Neural progenitor cell (in vitro differentiated cells): ENCODE results near the gene BEND6. TPM values are rescaled to one million over a fixed set of nuclear protein-coding genes. Genes with fewer than 3 reads are reported as not detected.

ENCODE experiments used
- DNase-seq: peaks from one replicate; pipeline ENCODE4 v3.0.0-alpha.2; 2016; ENCODE audit warnings: low spot score
- H2AFZ ChIP-seq: fragments of 200-600 bp; sonication (generic); replicated peaks from 2 replicates; pipeline ENCODE4 v1.6.1; 2016; ENCODE audit warnings: antibody characterized with exemption
- H3F3A ChIP-seq: fragments of 200-600 bp; sonication (generic); 2 replicates; pipeline ENCODE4 v1.6.1; 2016; ENCODE audit warnings: antibody characterized with exemption, low read depth
- H3K27ac ChIP-seq: fragments of 200-600 bp; sonication (generic); 2 replicates; pipeline ENCODE4 v1.5.1; 2016; ENCODE audit warnings: mild to moderate bottlenecking
- H3K27me3 ChIP-seq: fragments of 200-600 bp; sonication (generic); 2 replicates; pipeline ENCODE4 v1.6.1; 2016; ENCODE audit warnings: mild to moderate bottlenecking, moderate library complexity
- H3K36me3 ChIP-seq: fragments of 200-600 bp; sonication (generic); 2 replicates; pipeline ENCODE4 v1.5.1; 2016
- H3K4me1 ChIP-seq: fragments of 200-600 bp; sonication (generic); 2 replicates; pipeline ENCODE4 v1.6.1; 2016; ENCODE audit warnings: mixed run types
- H3K4me2 ChIP-seq: fragments of 200-600 bp; sonication (generic); 2 replicates; pipeline ENCODE4 v1.6.1; 2016
- H3K4me3 ChIP-seq: fragments of 200-600 bp; sonication (generic); 2 replicates; pipeline ENCODE4 v1.5.1; 2016
- H3K79me2 ChIP-seq: fragments of 200-600 bp; sonication (generic); 2 replicates; pipeline ENCODE4 v1.6.1; 2016; ENCODE audit warnings: low read depth
- H3K9ac ChIP-seq: fragments of 200-600 bp; sonication (generic); 2 replicates; pipeline ENCODE4 v1.6.1; 2016
- H3K9me3 ChIP-seq: fragments of 200-600 bp; sonication (generic); 2 replicates; pipeline ENCODE4 v1.5.1; 2016; ENCODE audit warnings: low read depth
- H4K20me1 ChIP-seq: fragments of 200-600 bp; sonication (generic); 2 replicates; pipeline ENCODE4 v1.6.1; 2016; ENCODE audit warnings: low read depth
- H3K27ac Mint-ChIP-seq: 3 replicates; pipeline ENCODE4 v1.8.0; 2021; ENCODE audit warnings: mixed read lengths
- H3K27me3 Mint-ChIP-seq: 2 replicates; pipeline ENCODE4 v1.8.0; 2022; ENCODE audit warnings: low read depth, mild to moderate bottlenecking, inconsistent platforms, moderate library complexity, mixed read lengths; ENCODE audit not compliant: insufficient read depth
- H3K36me3 Mint-ChIP-seq: 3 replicates; pipeline ENCODE4 v1.8.0; 2021; ENCODE audit warnings: mixed read lengths
- H3K4me1 Mint-ChIP-seq: 3 replicates; pipeline ENCODE4 v1.8.0; 2021; ENCODE audit warnings: mixed read lengths
- H3K4me3 Mint-ChIP-seq: 3 replicates; pipeline ENCODE4 v1.8.0; 2021; ENCODE audit warnings: mild to moderate bottlenecking, moderate library complexity, mixed read lengths
- H3K9me3 Mint-ChIP-seq: 3 replicates; pipeline ENCODE4 v1.8.0; 2020; ENCODE audit warnings: mixed read lengths
- CTCF ChIP-seq: fragments of 200-600 bp; sonication (generic); IDR thresholded peaks from 2 replicates; pipeline ENCODE4 v1.5.1; 2017; ENCODE audit warnings: antibody characterized with exemption, mild to moderate bottlenecking
- EZH2 ChIP-seq: fragments of 200-600 bp; sonication (generic); IDR thresholded peaks from 2 replicates; pipeline ENCODE4 v1.6.1; 2017; ENCODE audit warnings: antibody characterized with exemption, mild to moderate bottlenecking, moderate library complexity
- EZH2phosphoT487 ChIP-seq: fragments of 200-600 bp; sonication (generic); IDR thresholded peaks from 2 replicates; pipeline ENCODE4 v1.6.1; 2017; ENCODE audit warnings: antibody characterized with exemption
- total RNA-seq: library from RNA; depleted of rRNA; stranded (reverse); fragments of >200 nt; gene quantifications from 2 replicates; pipeline ENCODE4 v1.2.3, GENCODE V29; 2015; ENCODE audit warnings: low replicate concordance

BEND6 gene
- total RNA-seq, 1 donor from 2014 or later = 2.4 TPM

DNA sequence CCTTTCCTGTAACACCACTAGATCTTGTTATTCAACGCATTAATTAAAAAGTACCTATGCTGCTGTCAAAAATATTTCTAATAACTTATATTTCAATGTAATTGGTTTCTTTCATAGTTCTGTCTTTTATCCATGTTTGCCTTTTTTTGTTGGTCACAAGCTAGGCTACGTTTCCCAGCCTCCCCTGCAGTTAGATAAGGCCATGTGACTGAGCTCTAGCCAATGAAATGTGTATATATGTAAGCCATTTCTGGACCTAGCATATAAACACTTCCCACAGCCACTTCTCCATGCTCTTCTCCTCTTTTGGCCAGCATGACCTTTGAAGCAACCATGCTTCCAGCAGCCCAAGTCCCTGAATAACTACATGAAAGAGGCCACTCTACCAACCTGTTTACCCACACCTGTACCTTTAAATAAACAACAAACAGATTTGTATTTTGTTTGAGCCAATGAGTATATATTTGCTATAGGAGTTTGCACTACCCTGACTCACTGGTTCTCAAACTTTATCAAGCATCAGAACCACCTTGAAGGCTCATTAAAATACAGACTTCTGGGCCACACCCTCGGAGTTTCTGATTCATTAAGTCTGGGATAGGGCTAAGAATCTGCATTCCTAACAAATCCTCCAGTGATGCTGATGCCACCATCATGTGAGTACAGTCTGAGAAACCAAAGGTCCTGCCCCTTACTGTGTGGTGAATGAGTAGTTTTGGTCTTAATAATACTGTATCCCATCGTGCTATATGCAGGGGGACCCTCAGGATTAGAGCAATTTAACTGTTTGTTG is 45.6 kb upstream of the BEND6 start:
- H3K79me2 ChIP-seq = no peaks in the 10 kb centered on the region
- H3K4me3 ChIP-seq = no peak overlapping the region
- no peaks in the 10 kb centered on the region for H3K9me3 ChIP-seq
- no peak overlapping the region for H3K27ac ChIP-seq
- no peak overlapping the region for H3K4me2 ChIP-seq
- H3K4me1 ChIP-seq = peaks cover 7% of the 10 kb centered on the region
- no peak overlapping the region for H3K27ac Mint-ChIP-seq
- H3K27me3 Mint-ChIP-seq = no peaks in the 10 kb centered on the region
- no peak overlapping the region for H3K9ac ChIP-seq
- H3K36me3 Mint-ChIP-seq = no peaks in the 10 kb centered on the region
- TF ChIP-seq CTCF (no peak), EZH2phosphoT487 (no peak), EZH2 (no peak)
- no peaks in the 10 kb centered on the region for H3K36me3 ChIP-seq
- no peak overlapping the region for H2AFZ ChIP-seq
- H3K9me3 Mint-ChIP-seq = no peaks in the 10 kb centered on the region
- H3K4me3 Mint-ChIP-seq = no peak overlapping the region
- H3F3A ChIP-seq = no peaks in the 10 kb centered on the region
- no peaks in the 10 kb centered on the region for H4K20me1 ChIP-seq
- DNase-seq = no peak
- H3K4me1 Mint-ChIP-seq = peaks cover 3% of the 10 kb centered on the region
- no peaks in the 10 kb centered on the region for H3K27me3 ChIP-seq

GRCh38 chr6:56911847-56912246 is 43.1 kb upstream of the BEND6 start:
- no peak overlapping the region for H3K27ac ChIP-seq
- no peak for DNase-seq
- H3K36me3 ChIP-seq = no peaks in the 10 kb centered on the region
- no peaks in the 10 kb centered on the region for H3K27me3 ChIP-seq
- Mint-ChIP-seq H3K4me1 (peaks cover 3% of the 10 kb centered on the region), H3K27ac (no peak overlapping the region), H3K4me3 (no peak overlapping the region), H3K9me3 (no peaks in the 10 kb centered on the region), H3K36me3 (no peaks in the 10 kb centered on the region), H3K27me3 (no peaks in the 10 kb centered on the region)
- TF ChIP-seq EZH2phosphoT487 (no peak), CTCF (no peak), EZH2 (no peak)
- H4K20me1 ChIP-seq = no peaks in the 10 kb centered on the region
- H3K4me2 ChIP-seq = no peak overlapping the region
- H3F3A ChIP-seq = no peaks in the 10 kb centered on the region
- no peaks in the 10 kb centered on the region for H3K79me2 ChIP-seq
- H2AFZ ChIP-seq = no peak overlapping the region
- H3K4me3 ChIP-seq = no peak overlapping the region
- no peaks in the 10 kb centered on the region for H3K9me3 ChIP-seq
- H3K4me1 ChIP-seq = peaks cover 7% of the 10 kb centered on the region
- H3K9ac ChIP-seq = no peak overlapping the region

GRCh38 chr6:56913285-56914074 is 41.4 kb upstream of the BEND6 start:
- DNase-seq = no peak
- H4K20me1 ChIP-seq = no peaks in the 10 kb centered on the region
- H3K79me2 ChIP-seq = no peaks in the 10 kb centered on the region
- Mint-ChIP-seq H3K4me3 (no peak overlapping the region), H3K4me1 (peaks cover 3% of the 10 kb centered on the region), H3K9me3 (no peaks in the 10 kb centered on the region), H3K27ac (no peak overlapping the region), H3K36me3 (no peaks in the 10 kb centered on the region), H3K27me3 (no peaks in the 10 kb centered on the region)
- H3K4me1 ChIP-seq = peaks cover 7% of the 10 kb centered on the region
- H3K4me3 ChIP-seq = no peak overlapping the region
- no peak overlapping the region for H3K27ac ChIP-seq
- TF ChIP-seq CTCF (no peak), EZH2phosphoT487 (no peak), EZH2 (no peak)
- H3K4me2 ChIP-seq = no peak overlapping the region
- no peak overlapping the region for H3K9ac ChIP-seq
- H3F3A ChIP-seq = no peaks in the 10 kb centered on the region
- no peaks in the 10 kb centered on the region for H3K9me3 ChIP-seq
- H2AFZ ChIP-seq = no peak overlapping the region
- no peaks in the 10 kb centered on the region for H3K27me3 ChIP-seq
- H3K36me3 ChIP-seq = no peaks in the 10 kb centered on the region
